CD4-positive, alpha-beta T cell treated with Interferon alpha-2 for 1 hour (primary cell): ENCODE data around the gene PBOV1.
"Not testable (repeated sequence)": the region's sequence is repeated elsewhere in the genome, so short reads cannot be mapped to it uniquely, and the experiment has no call there.

Experiments
- DNase-seq, 2 donors: peaks; one replicate each; pipeline ENCODE4 v3.0.0-alpha.2; 2020 to 2022

PBOV1 gene

GRCh38 chr6:138237463-138237862 lies 19.2 kb upstream of the PBOV1 start:
- DNase-seq = no peak

GRCh38 chr6:138235693-138236092 lies 17.4 kb upstream of the PBOV1 start:
- no peak for DNase-seq

GRCh38 chr6:138235205-138235604 lies 16.9 kb upstream of the PBOV1 start:
- no peak for DNase-seq

GRCh38 chr6:138234363-138234762 lies 16.1 kb upstream of the PBOV1 start:
- no peak for DNase-seq

GRCh38 chr6:138231381-138231886 lies 13.1 kb upstream of the PBOV1 start:
- DNase-seq = no peak

GRCh38 chr6:138230759-138231380 lies 12.6 kb upstream of the PBOV1 start:
- DNase-seq = no peak

GRCh38 chr6:138230221-138230620 lies 11.9 kb upstream of the PBOV1 start:
- no peak for DNase-seq

- no peak for DNase-seq
Observed at GRCh38 chr6:138229663-138230179, 11.4 kb upstream of the PBOV1 start.

- DNase-seq = no peak
Observed at GRCh38 chr6:138229072-138229471, 10.8 kb upstream of the PBOV1 start.

GRCh38 chr6:138227316-138227781 lies 9.1 kb upstream of the PBOV1 start:
- DNase-seq = no peak

GRCh38 chr6:138226700-138227315 lies 8.5 kb upstream of the PBOV1 start:
- DNase-seq = no peak

- DNase-seq = no peak
Observed at GRCh38 chr6:138225953-138226352, 7.7 kb upstream of the PBOV1 start.

- DNase-seq = no peak
Observed at GRCh38 chr6:138222901-138223546, 4.7 kb upstream of the PBOV1 start.

- no peak for DNase-seq
Observed at GRCh38 chr6:138219901-138220300, 1.6 kb upstream of the PBOV1 start.

- DNase-seq = no peak
Observed at GRCh38 chr6:138219398-138219797, 1.1 kb upstream of the PBOV1 start.

- no peak for DNase-seq
Observed at GRCh38 chr6:138215093-138215782, 3.1 kb downstream of the PBOV1 start.

GRCh38 chr6:138212530-138212929 lies 5.8 kb downstream of the PBOV1 start:
- DNase-seq = not testable (repeated sequence)

GRCh38 chr6:138211601-138212000 lies 6.7 kb downstream of the PBOV1 start:
- no peak for DNase-seq

GRCh38 chr6:138211048-138211581 lies 7.2 kb downstream of the PBOV1 start:
- no peak for DNase-seq

GRCh38 chr6:138206862-138207261 lies 11.4 kb downstream of the PBOV1 start:
- no peak for DNase-seq

GRCh38 chr6:138205437-138206094 lies 12.7 kb downstream of the PBOV1 start:
- DNase-seq = no peak

- DNase-seq = no peak
Observed at GRCh38 chr6:138204792-138205384, 13.4 kb downstream of the PBOV1 start.
